ENCODE results near the gene ESR2.

ESR2 gene

GRCh38 chr14:64245491-64245890 lies 48.7 kb downstream of the ESR2 start:
- no peak for TF ChIP-seq POLR2A (IDR thresholded peaks at IDR 0.05; ENCODE audit: low read depth, low read length)
- no peak for TF ChIP-seq SPI1 (IDR thresholded peaks at IDR 0.05; ENCODE audit: low read depth, low read length)
- TF ChIP-seq TAF1 (IDR thresholded peaks at IDR 0.05; ENCODE audit: low read depth, low read length), result no peak
- TF ChIP-seq PAX5 (IDR thresholded peaks at IDR 0.05; ENCODE audit: insufficient read depth, low read length, severe bottlenecking), result no peak
- TF ChIP-seq POLR2AphosphoS5 (IDR thresholded peaks at IDR 0.05; ENCODE audit: low read depth, low read length), result no peak
- no peak for TF ChIP-seq POU2F2 (IDR thresholded peaks at IDR 0.05; ENCODE audit: low read depth, low read length)
- DNase-seq (ENCODE audit: insufficient read length, low spot score), result no peak
- FAIRE-seq, result peak; percentile 26

- no peak for TF ChIP-seq POU2F2 (IDR thresholded peaks at IDR 0.05; ENCODE audit: low read depth, low read length)
- no peak for TF ChIP-seq POLR2A (IDR thresholded peaks at IDR 0.05; ENCODE audit: low read depth, low read length)
- no peak for TF ChIP-seq TAF1 (IDR thresholded peaks at IDR 0.05; ENCODE audit: low read depth, low read length)
- TF ChIP-seq SPI1 (IDR thresholded peaks at IDR 0.05; ENCODE audit: low read depth, low read length), result no peak
- no peak for TF ChIP-seq PAX5 (IDR thresholded peaks at IDR 0.05; ENCODE audit: insufficient read depth, low read length, severe bottlenecking)
- no peak for TF ChIP-seq POLR2AphosphoS5 (IDR thresholded peaks at IDR 0.05; ENCODE audit: low read depth, low read length)
- FAIRE-seq (no peak), DNase-seq (ENCODE audit: insufficient read length, low spot score) (no peak)
Observed at GRCh38 chr14:64244279-64244678, 49.9 kb downstream of the ESR2 start.

GRCh38 chr14:64238631-64239030 lies 55.5 kb downstream of the ESR2 start:
- DNase-seq (ENCODE audit: insufficient read length, low spot score) (no peak), FAIRE-seq (no peak)
- TF ChIP-seq POLR2A (IDR thresholded peaks at IDR 0.05; ENCODE audit: low read depth, low read length) (no peak), POLR2AphosphoS5 (IDR thresholded peaks at IDR 0.05; ENCODE audit: low read depth, low read length) (no peak), TAF1 (IDR thresholded peaks at IDR 0.05; ENCODE audit: low read depth, low read length) (no peak), PAX5 (IDR thresholded peaks at IDR 0.05; ENCODE audit: insufficient read depth, low read length, severe bottlenecking) (no peak)

- no peak for FAIRE-seq
- TF ChIP-seq POU2F2 (IDR thresholded peaks at IDR 0.05; ENCODE audit: low read depth, low read length), result no peak
Observed at GRCh38 chr14:64238049-64238448, 56.1 kb downstream of the ESR2 start.

GRCh38 chr14:64235652-64236640 lies 58.2 kb downstream of the ESR2 start:
- DNase-seq (ENCODE audit: insufficient read length, low spot score) (peak; percentile 46), FAIRE-seq (peak; percentile 93)
- 0 out of 2 replicates have a peak, but pooled peaks have one; percentile 30 for TF ChIP-seq POLR2AphosphoS5 (IDR thresholded peaks at IDR 0.05; ENCODE audit: low read depth, low read length)
- TF ChIP-seq SPI1 (IDR thresholded peaks at IDR 0.05; ENCODE audit: low read depth, low read length), result peak; percentile 79
- no peak; the same call in 1 of the 2 replicates for TF ChIP-seq POLR2A (IDR thresholded peaks at IDR 0.05; ENCODE audit: low read depth, low read length)

More at GRCh38 chr14:64238049-64238448, 56.1 kb downstream of the ESR2 start:
- DNase-seq (ENCODE audit: insufficient read length, low spot score), result no peak

GRCh38 chr14:64234877-64235651 lies 59.1 kb downstream of the ESR2 start:
- FAIRE-seq, result no peak
- TF ChIP-seq TAF1 (IDR thresholded peaks at IDR 0.05; ENCODE audit: low read depth, low read length), result no peak
- no peak for TF ChIP-seq POU2F2 (IDR thresholded peaks at IDR 0.05; ENCODE audit: low read depth, low read length)
- TF ChIP-seq POLR2A (IDR thresholded peaks at IDR 0.05; ENCODE audit: low read depth, low read length), result no peak
- TF ChIP-seq PAX5 (IDR thresholded peaks at IDR 0.05; ENCODE audit: insufficient read depth, low read length, severe bottlenecking), result no peak
- TF ChIP-seq SPI1 (IDR thresholded peaks at IDR 0.05; ENCODE audit: low read depth, low read length), result no peak
- no peak for TF ChIP-seq POLR2AphosphoS5 (IDR thresholded peaks at IDR 0.05; ENCODE audit: low read depth, low read length)
- DNase-seq (ENCODE audit: insufficient read length, low spot score), result no peak

- FAIRE-seq (no peak), DNase-seq (ENCODE audit: insufficient read length, low spot score) (no peak)
- TF ChIP-seq TAF1 (IDR thresholded peaks at IDR 0.05; ENCODE audit: low read depth, low read length) (no peak), POLR2AphosphoS5 (IDR thresholded peaks at IDR 0.05; ENCODE audit: low read depth, low read length) (no peak), POLR2A (IDR thresholded peaks at IDR 0.05; ENCODE audit: low read depth, low read length) (no peak), SPI1 (IDR thresholded peaks at IDR 0.05; ENCODE audit: low read depth, low read length) (no peak), POU2F2 (IDR thresholded peaks at IDR 0.05; ENCODE audit: low read depth, low read length) (no peak)
Observed at GRCh38 chr14:64233531-64234190, 60.5 kb downstream of the ESR2 start.

- FAIRE-seq, result no peak
- no peak for TF ChIP-seq POU2F2 (IDR thresholded peaks at IDR 0.05; ENCODE audit: low read depth, low read length)
- no peak for TF ChIP-seq SPI1 (IDR thresholded peaks at IDR 0.05; ENCODE audit: low read depth, low read length)
- no peak for TF ChIP-seq TAF1 (IDR thresholded peaks at IDR 0.05; ENCODE audit: low read depth, low read length)
- TF ChIP-seq POLR2A (IDR thresholded peaks at IDR 0.05; ENCODE audit: low read depth, low read length), result no peak
- no peak for TF ChIP-seq PAX5 (IDR thresholded peaks at IDR 0.05; ENCODE audit: insufficient read depth, low read length, severe bottlenecking)
- no peak for TF ChIP-seq POLR2AphosphoS5 (IDR thresholded peaks at IDR 0.05; ENCODE audit: low read depth, low read length)
- no peak for DNase-seq (ENCODE audit: insufficient read length, low spot score)
Observed at GRCh38 chr14:64232944-64233343, 61.2 kb downstream of the ESR2 start.

Measured in GM12891 (cell line).